ENCODE data around the gene PLEKHN1. TPM values are rescaled to one million over a fixed set of nuclear protein-coding genes. Genes with fewer than 3 reads are reported as not detected.
"Not testable (repeated sequence)": the region's sequence is repeated elsewhere in the genome, so short reads cannot be mapped to it uniquely, and the experiment has no call there.

PLEKHN1 gene
- total and polyA plus RNA-seq, 7 experiments from 2014 or later: 0.18 to 3.0 (median 0.83) TPM; not detected in 1

- ChIA-PET CTCF (no interaction called here), POLR2A (no interaction called here)
- H3K4me3 ChIP-seq (ENCODE audit: low read length): no peak overlapping the region
- H3K4me1 ChIP-seq (ENCODE audit: control insufficient read depth in 2 of 2, insufficient read depth in 2 of 2, low read length in 2 of 2): peaks cover 13 to 18% of the 10 kb centered on the region in 2 donors
- H3K27me3 ChIP-seq (ENCODE audit: control insufficient read depth in 2 of 2, insufficient read depth in 2 of 2, low read length in 2 of 2): no peaks in the 10 kb centered on the region
- Mint-ChIP-seq H3K27me3 (peaks cover 0 to 8% (median 4%) of the 10 kb centered on the region in 5 donors), H3K9me3 (no peaks in the 10 kb centered on the region), H3K4me3 (peak overlapping the region in 1 of 10 donors; percentile 6), H3K36me3 (peaks cover 0 to 11% (median 0%) of the 10 kb centered on the region in 5 donors), H3K4me1 (peaks cover 16 to 27% (median 22%) of the 10 kb centered on the region in 7 donors), H3K27ac (peak overlapping the region in 3 of 9 donors; percentile 3 to 51 (median 33))
- intact Hi-C loops (cut with micrococcal nuclease): loop anchor here (5.0 to 10.0 kb wide), 3 partner anchors 293 to 363 kb away; partner anchors contain the start of genes ACAP3 (in 2 of the 2), PUSL1 (in 2 of the 2) and AURKAIP1 (in 1 of the 2)
- H3K36me3 ChIP-seq (ENCODE audit: control insufficient read depth in 2 of 3, insufficient read depth in 3 of 3, low read length in 3 of 3): no peaks in the 10 kb centered on the region
- ATAC-seq: no peak
- DNase-seq: peak in 1 of 9 donors; percentile 3
- no peaks in the 10 kb centered on the region for H3K9me3 ChIP-seq (ENCODE audit: control insufficient read depth in 2 of 3, low read length in 3 of 3)
- H3K27ac ChIP-seq (ENCODE audit: low read depth, low read length): no peak overlapping the region
These were observed 45.2 kb downstream of the PLEKHN1 start for GRCh38 chr1:1011396-1011949.

- H3K27me3 ChIP-seq (ENCODE audit: control insufficient read depth in 2 of 2, insufficient read depth in 2 of 2, low read length in 2 of 2); H3K9me3 ChIP-seq (ENCODE audit: control insufficient read depth in 2 of 3, low read length in 3 of 3); H3K36me3 ChIP-seq (ENCODE audit: control insufficient read depth in 2 of 3, insufficient read depth in 3 of 3, low read length in 3 of 3); H3K27me3 Mint-ChIP-seq; H3K9me3 Mint-ChIP-seq: not testable (repeated sequence)
- Mint-ChIP-seq H3K4me1 (peaks cover 19 to 34% (median 29%) of the 10 kb centered on the region in 7 donors), H3K27ac (peak overlapping the region; percentile 96 to 100 (median 99)), H3K36me3 (peaks cover 0 to 17% (median 0%) of the 10 kb centered on the region in 5 donors), H3K4me3 (peak overlapping the region; percentile 89 to 100 (median 96))
- peak overlapping the region; percentile 83 for H3K27ac ChIP-seq (ENCODE audit: low read depth, low read length)
- peak overlapping the region; percentile 95 for H3K4me3 ChIP-seq (ENCODE audit: low read length)
- CTCF ChIA-PET: interaction anchor here (1.2 kb wide), 3 partner anchors 9 to 51 kb away, joined by 3 to 4 read pairs (median 3); no protein-coding TSS in a partner anchor
- POLR2A ChIA-PET: interaction anchor here (1.1 to 2.3 kb wide), 3 partner anchors 11 to 51 kb away, joined by 5 to 10 read pairs (median 6); no protein-coding TSS in a partner anchor
- intact Hi-C loops (cut with micrococcal nuclease): loop anchor here (1.0 to 10.0 kb wide), 10 partner anchors 9 to 362 kb away; partner anchors contain the start of genes ACAP3 (in 2 of the 2), C1orf159 (in 2 of the 2), PUSL1 (in 2 of the 2) and AURKAIP1 (in 1 of the 2)
- H3K4me1 ChIP-seq (ENCODE audit: control insufficient read depth in 2 of 2, insufficient read depth in 2 of 2, low read length in 2 of 2): peaks cover 13 to 18% of the 10 kb centered on the region in 2 donors
- peak; percentile 0 for ATAC-seq
- DNase-seq: peak in 2 of 9 donors; percentile 6 to 25
These were observed 46.4 kb downstream of the PLEKHN1 start for GRCh38 chr1:1012736-1013104.

- H3K4me3 ChIP-seq (ENCODE audit: low read length): peak within 1 kb of the TSS; percentile 95
- H3K4me3 Mint-ChIP-seq: peak within 1 kb of the TSS; percentile 89 to 100 (median 96)
- peak within 1 kb of the TSS; percentile 83 for H3K27ac ChIP-seq (ENCODE audit: low read depth, low read length)
- peaks cover 0 to 4% (median 1%) of the 10 kb centered on the region in 5 donors for H3K27me3 Mint-ChIP-seq
- peaks cover 0 to 2% (median 0%) of the 10 kb centered on the region in 11 donors for H3K9me3 Mint-ChIP-seq
- peaks cover 19 to 35% (median 29%) of the 10 kb centered on the region in 7 donors for H3K4me1 Mint-ChIP-seq
- peak; percentile 98 for ATAC-seq
- ChIA-PET POLR2A (interaction anchor here (0.9 to 2.3 kb wide), 5 partner anchors 11 to 362 kb away, joined by 3 to 10 read pairs (median 5); partner anchors contain the start of gene AURKAIP1), CTCF (interaction anchor here (1.0 to 1.2 kb wide), 4 partner anchors 9 to 51 kb away, joined by 3 to 4 read pairs (median 3); no protein-coding TSS in a partner anchor)
- no peaks in the 10 kb centered on the region for H3K27me3 ChIP-seq (ENCODE audit: control insufficient read depth in 2 of 2, insufficient read depth in 2 of 2, low read length in 2 of 2)
- H3K36me3 ChIP-seq (ENCODE audit: control insufficient read depth in 2 of 3, insufficient read depth in 3 of 3, low read length in 3 of 3): no peaks in the 10 kb centered on the region
- no peaks in the 10 kb centered on the region for H3K9me3 ChIP-seq (ENCODE audit: control insufficient read depth in 2 of 3, low read length in 3 of 3)
- DNase-seq: peak; percentile 73 to 90 (median 85)
- H3K36me3 Mint-ChIP-seq: peaks cover 0 to 17% (median 0%) of the 10 kb centered on the region in 5 donors
- peak within 1 kb of the TSS; percentile 96 to 100 (median 99) for H3K27ac Mint-ChIP-seq
- peaks cover 13 to 18% of the 10 kb centered on the region in 2 donors for H3K4me1 ChIP-seq (ENCODE audit: control insufficient read depth in 2 of 2, insufficient read depth in 2 of 2, low read length in 2 of 2)
- intact Hi-C loops (cut with micrococcal nuclease): loop anchor here (1.0 to 10.0 kb wide), 10 partner anchors 8 to 361 kb away; partner anchors contain the start of genes ACAP3 (in 2 of the 2), C1orf159 (in 2 of the 2), PUSL1 (in 2 of the 2) and AURKAIP1 (in 1 of the 2)
These were observed 47.0 kb downstream of the PLEKHN1 start, which contains the start of gene ISG15 for GRCh38 chr1:1013105-1013921. Gene ISG15 (plus strand): TSS chr1:1013497. CDS start chr1:1013574, 77 bp downstream.

- Histone ChIP-seq H3K27ac (ENCODE audit: low read depth, low read length) (peak overlapping the region; percentile 83), H3K36me3 (ENCODE audit: control insufficient read depth in 2 of 3, insufficient read depth in 3 of 3, low read length in 3 of 3) (no peaks in the 10 kb centered on the region), H3K4me3 (ENCODE audit: low read length) (peak overlapping the region; percentile 95), H3K4me1 (ENCODE audit: control insufficient read depth in 2 of 2, insufficient read depth in 2 of 2, low read length in 2 of 2) (peaks cover 13 to 22% of the 10 kb centered on the region in 2 donors), H3K9me3 (ENCODE audit: control insufficient read depth in 2 of 3, low read length in 3 of 3) (no peaks in the 10 kb centered on the region), H3K27me3 (ENCODE audit: control insufficient read depth in 2 of 2, insufficient read depth in 2 of 2, low read length in 2 of 2) (no peaks in the 10 kb centered on the region)
- DNase-seq (peak in 5 of 9 donors; percentile 9 to 38 (median 32)), ATAC-seq (no peak)
- Mint-ChIP-seq H3K27me3 (peaks cover 0 to 2% (median 0%) of the 10 kb centered on the region in 5 donors), H3K36me3 (peaks cover 0 to 17% (median 0%) of the 10 kb centered on the region in 5 donors), H3K4me3 (peak overlapping the region; percentile 89 to 100 (median 96)), H3K27ac (peak overlapping the region; percentile 96 to 100 (median 99)), H3K9me3 (peaks cover 0 to 2% (median 0%) of the 10 kb centered on the region in 11 donors), H3K4me1 (peaks cover 19 to 35% (median 29%) of the 10 kb centered on the region in 7 donors)
- intact Hi-C loops (cut with micrococcal nuclease): loop anchor here (1.0 to 10.0 kb wide), 10 partner anchors 7 to 361 kb away; partner anchors contain the start of genes ACAP3 (in 2 of the 2), C1orf159 (in 2 of the 2), PUSL1 (in 2 of the 2) and AURKAIP1 (in 1 of the 2)
- POLR2A ChIA-PET: interaction anchor here (0.9 to 2.3 kb wide), 5 partner anchors 12 to 361 kb away, joined by 3 to 10 read pairs (median 5); partner anchors contain the start of gene AURKAIP1
- CTCF ChIA-PET: interaction anchor here (0.6 to 1.2 kb wide), 4 partner anchors 10 to 76 kb away, joined by 3 to 4 read pairs (median 3); no protein-coding TSS in a partner anchor
These were observed 47.8 kb downstream of the PLEKHN1 start for GRCh38 chr1:1013922-1014648.

- intact Hi-C loops (cut with micrococcal nuclease): loop anchor here (5.0 to 10.0 kb wide), 3 partner anchors 290 to 360 kb away; partner anchors contain the start of genes ACAP3 (in 2 of the 2), PUSL1 (in 2 of the 2) and AURKAIP1 (in 1 of the 2)
- DNase-seq: peak in 2 of 9 donors; percentile 8 to 29
- H3K4me3 ChIP-seq (ENCODE audit: low read length): no peak overlapping the region
- Mint-ChIP-seq H3K27ac (peak overlapping the region in 7 of 9 donors; percentile 81 to 100 (median 99)), H3K4me3 (peak overlapping the region in 9 of 10 donors; percentile 89 to 100 (median 97)), H3K36me3 (peaks cover 0 to 17% (median 0%) of the 10 kb centered on the region in 5 donors), H3K27me3 (peaks cover 0 to 1% (median 0%) of the 10 kb centered on the region in 5 donors), H3K9me3 (peaks cover 0 to 2% (median 0%) of the 10 kb centered on the region in 11 donors), H3K4me1 (peaks cover 19 to 35% (median 29%) of the 10 kb centered on the region in 7 donors)
- peaks cover 13 to 24% of the 10 kb centered on the region in 2 donors for H3K4me1 ChIP-seq (ENCODE audit: control insufficient read depth in 2 of 2, insufficient read depth in 2 of 2, low read length in 2 of 2)
- H3K27me3 ChIP-seq (ENCODE audit: control insufficient read depth in 2 of 2, insufficient read depth in 2 of 2, low read length in 2 of 2): no peaks in the 10 kb centered on the region
- peak overlapping the region; percentile 83 for H3K27ac ChIP-seq (ENCODE audit: low read depth, low read length)
- CTCF ChIA-PET: no interaction called here
- POLR2A ChIA-PET: interaction anchor here (1.0 to 2.3 kb wide), 2 partner anchors 48 to 53 kb away, joined by 3 to 6 read pairs; no protein-coding TSS in a partner anchor
- ATAC-seq: no peak
- no peaks in the 10 kb centered on the region for H3K36me3 ChIP-seq (ENCODE audit: control insufficient read depth in 2 of 3, insufficient read depth in 3 of 3, low read length in 3 of 3)
- H3K9me3 ChIP-seq (ENCODE audit: control insufficient read depth in 2 of 3, low read length in 3 of 3): no peaks in the 10 kb centered on the region
These were observed 48.8 kb downstream of the PLEKHN1 start for GRCh38 chr1:1014799-1015681.

All from naive thymus-derived CD4-positive, alpha-beta T cell (primary cell).